Stimulated activated CD4-positive, alpha-beta T cell treated with anti-CD3 and anti-CD28 coated beads, Interleukin-4, amount 100 ng/mL, for 24 hours (primary cell): ENCODE measurements around the gene SRGAP3.

Source experiments
- DNase-seq: peaks from one replicate; pipeline ENCODE4 v3.0.0-alpha.2; 2020

The SRGAP3 gene

GRCh38 chr3:9169956-9170850 lies 79.2 kb downstream of the SRGAP3 start:
- peak; percentile 6 for DNase-seq

- no peak for DNase-seq
Measured at GRCh38 chr3:9169326-9169725, 80.1 kb downstream of the SRGAP3 start.

- peak; percentile 62 for DNase-seq
Measured at GRCh38 chr3:9168241-9168741, 81.2 kb downstream of the SRGAP3 start.

- no peak for DNase-seq
Measured at GRCh38 chr3:9167222-9167621, 82.2 kb downstream of the SRGAP3 start.

GRCh38 chr3:9165421-9165820 lies 84.0 kb downstream of the SRGAP3 start:
- DNase-seq: no peak

GRCh38 chr3:9163289-9163688 lies 86.2 kb downstream of the SRGAP3 start:
- no peak for DNase-seq

GRCh38 chr3:9161811-9162210 lies 87.6 kb downstream of the SRGAP3 start:
- DNase-seq: no peak

- no peak for DNase-seq
Measured at GRCh38 chr3:9161298-9161697, 88.1 kb downstream of the SRGAP3 start.

- DNase-seq: no peak
Measured at GRCh38 chr3:9158865-9159630, 90.4 kb downstream of the SRGAP3 start.

- no peak for DNase-seq
Measured at GRCh38 chr3:9157651-9158362, 91.6 kb downstream of the SRGAP3 start.

GRCh38 chr3:9156604-9157003 lies 92.8 kb downstream of the SRGAP3 start:
- DNase-seq: no peak

- DNase-seq: no peak
Measured at GRCh38 chr3:9155028-9155427, 94.4 kb downstream of the SRGAP3 start.

GRCh38 chr3:9153904-9154619 lies 95.4 kb downstream of the SRGAP3 start:
- no peak for DNase-seq

GRCh38 chr3:9151240-9151639 lies 98.2 kb downstream of the SRGAP3 start:
- DNase-seq: no peak

GRCh38 chr3:9149566-9149965 lies 99.9 kb downstream of the SRGAP3 start:
- DNase-seq: no peak

GRCh38 chr3:9147896-9148266 lies 101.6 kb downstream of the SRGAP3 start:
- no peak for DNase-seq

GRCh38 chr3:9147215-9147895 lies 102.1 kb downstream of the SRGAP3 start:
- DNase-seq: no peak

GRCh38 chr3:9146367-9147071 lies 102.9 kb downstream of the SRGAP3 start:
- DNase-seq: no peak

- no peak for DNase-seq
Measured at GRCh38 chr3:9143184-9143583, 106.3 kb downstream of the SRGAP3 start.

GRCh38 chr3:9142362-9142761 lies 107.1 kb downstream of the SRGAP3 start:
- DNase-seq: no peak

GRCh38 chr3:9141928-9142289 lies 107.5 kb downstream of the SRGAP3 start:
- no peak for DNase-seq
